Fibroblast of upper back skin (primary cell): Measurements from ENCODE around the gene OXLD1.
A peak's percentile ranks its signal among the peaks of the same experiment; 100 is the strongest.

ENCODE experiments used
- DNase-seq: peaks from one replicate; pipeline ENCODE4 v3.0.0-alpha.2; 2013

Gene OXLD1

GRCh38 chr17:81701288-81702071 lies 35.1 kb upstream of the OXLD1 start:
- no peak for DNase-seq

DNA sequence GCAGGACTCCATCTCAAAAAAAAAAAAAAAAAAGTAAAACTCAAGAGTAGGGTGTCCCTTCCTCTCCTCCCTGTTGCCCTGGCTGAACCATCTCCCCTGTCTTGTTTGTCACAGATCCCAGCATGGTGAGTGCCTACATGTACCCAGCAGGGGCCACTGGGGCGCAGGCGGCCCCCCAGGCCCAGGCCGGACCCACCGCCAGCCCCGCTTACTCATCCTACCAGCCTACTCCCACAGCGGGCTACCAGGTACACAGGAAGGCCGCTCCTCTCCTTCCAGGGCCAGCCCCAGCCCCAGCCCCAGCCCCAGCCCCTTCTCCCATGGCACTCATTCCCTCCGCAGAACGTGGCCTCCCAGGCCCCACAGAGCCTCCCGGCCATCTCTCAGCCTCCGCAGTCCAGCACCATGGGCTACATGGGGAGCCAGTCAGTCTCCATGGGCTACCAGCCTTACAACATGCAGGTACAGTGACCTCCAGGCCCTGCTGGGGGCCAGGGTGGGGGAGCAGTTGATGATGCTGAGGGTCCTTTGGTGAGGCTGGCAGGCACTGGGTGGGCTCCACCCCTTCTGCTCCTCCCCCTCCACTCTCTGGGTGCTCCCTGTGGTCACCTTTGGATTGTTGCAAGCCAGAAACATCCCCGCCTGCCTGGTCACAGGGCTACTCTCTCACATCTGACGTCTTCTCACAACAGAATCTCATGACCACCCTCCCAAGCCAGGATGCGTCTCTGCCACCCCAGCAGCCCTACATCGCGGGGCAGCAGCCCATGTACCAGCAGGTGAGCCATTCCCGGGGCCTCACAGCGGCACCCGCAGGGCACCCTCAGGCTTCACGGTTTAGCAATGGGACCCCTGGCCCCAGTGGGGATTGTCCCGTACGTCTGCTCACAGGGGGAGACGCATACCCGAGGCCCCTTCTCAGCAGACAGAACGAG lies 34.2 kb upstream of the OXLD1 start:
- no peak for DNase-seq

- DNase-seq, result no peak
Measured at GRCh38 chr17:81697261-81698044, 31.0 kb upstream of the OXLD1 start.

DNA sequence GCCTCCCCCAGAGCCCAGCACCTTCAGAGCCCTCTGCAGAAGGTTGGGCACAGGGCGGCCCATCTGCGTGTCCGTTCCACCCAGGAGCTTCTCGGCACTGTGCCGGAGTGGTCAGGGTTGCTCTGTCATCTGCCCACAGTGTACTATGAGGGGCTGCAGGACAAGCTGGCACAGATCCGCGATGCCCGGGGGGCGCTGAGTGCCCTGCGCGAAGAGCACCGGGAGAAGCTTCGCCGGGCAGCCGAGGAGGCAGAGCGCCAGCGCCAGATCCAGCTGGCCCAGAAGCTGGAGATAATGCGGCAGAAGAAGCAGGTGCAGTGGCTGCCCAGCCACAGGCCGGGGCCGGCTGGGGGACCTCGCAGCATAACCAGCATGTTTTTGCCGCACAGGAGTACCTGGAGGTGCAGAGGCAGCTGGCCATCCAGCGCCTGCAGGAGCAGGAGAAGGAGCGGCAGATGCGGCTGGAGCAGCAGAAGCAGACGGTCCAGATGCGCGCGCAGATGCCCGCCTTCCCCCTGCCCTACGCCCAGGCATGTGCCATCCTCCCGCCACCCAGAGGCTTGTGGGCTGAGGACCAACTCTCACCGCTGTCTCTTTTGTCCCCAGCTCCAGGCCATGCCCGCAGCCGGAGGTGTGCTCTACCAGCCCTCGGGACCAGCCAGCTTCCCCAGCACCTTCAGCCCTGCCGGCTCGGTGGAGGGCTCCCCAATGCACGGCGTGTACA lies 30.0 kb upstream of the OXLD1 start:
- DNase-seq, result no peak

- DNase-seq, result no peak
Measured at GRCh38 chr17:81695801-81696200, 29.4 kb upstream of the OXLD1 start.

DNA sequence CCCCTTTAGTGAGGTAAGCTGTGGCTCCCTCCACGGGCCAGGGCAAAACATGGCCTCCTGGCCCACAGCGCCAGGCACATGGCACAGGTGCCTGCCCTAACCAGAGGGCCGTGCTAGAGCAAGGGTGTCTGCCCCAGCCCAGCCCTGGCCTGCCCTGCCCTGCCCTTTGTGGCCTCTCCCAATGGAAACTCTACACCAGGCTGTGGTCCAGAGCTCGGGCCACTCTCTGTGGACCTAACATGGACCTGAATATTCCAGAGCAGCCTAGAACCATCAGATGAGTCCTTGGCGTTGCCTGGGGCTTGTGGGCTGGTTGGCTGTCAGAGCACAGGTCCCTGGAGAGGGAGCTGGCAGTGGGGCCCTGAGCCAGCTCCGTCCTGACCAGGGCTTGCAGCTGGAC lies 28.8 kb upstream of the OXLD1 start:
- no peak for DNase-seq

DNA sequence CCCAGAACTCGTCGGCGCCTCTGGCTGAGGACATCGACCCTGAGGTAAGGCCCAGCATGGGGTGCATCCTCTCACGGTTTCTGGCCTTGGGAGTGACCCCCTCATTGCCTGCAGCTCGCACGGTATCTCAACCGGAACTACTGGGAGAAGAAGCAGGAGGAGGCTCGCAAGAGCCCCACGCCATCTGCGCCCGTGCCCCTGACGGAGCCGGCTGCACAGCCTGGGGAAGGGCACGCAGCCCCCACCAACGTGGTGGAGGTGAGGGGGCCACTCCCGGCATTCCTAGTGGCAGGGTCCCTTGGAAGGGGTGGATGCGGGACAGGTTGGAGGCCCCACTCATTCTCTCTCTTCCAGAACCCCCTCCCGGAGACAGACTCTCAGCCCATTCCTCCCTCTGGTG lies 28.4 kb upstream of the OXLD1 start:
- DNase-seq, result no peak

- no peak for DNase-seq
Measured at GRCh38 chr17:81693509-81694210, 27.3 kb upstream of the OXLD1 start.

GRCh38 chr17:81691608-81692007 lies 25.2 kb upstream of the OXLD1 start:
- no peak for DNase-seq

DNA sequence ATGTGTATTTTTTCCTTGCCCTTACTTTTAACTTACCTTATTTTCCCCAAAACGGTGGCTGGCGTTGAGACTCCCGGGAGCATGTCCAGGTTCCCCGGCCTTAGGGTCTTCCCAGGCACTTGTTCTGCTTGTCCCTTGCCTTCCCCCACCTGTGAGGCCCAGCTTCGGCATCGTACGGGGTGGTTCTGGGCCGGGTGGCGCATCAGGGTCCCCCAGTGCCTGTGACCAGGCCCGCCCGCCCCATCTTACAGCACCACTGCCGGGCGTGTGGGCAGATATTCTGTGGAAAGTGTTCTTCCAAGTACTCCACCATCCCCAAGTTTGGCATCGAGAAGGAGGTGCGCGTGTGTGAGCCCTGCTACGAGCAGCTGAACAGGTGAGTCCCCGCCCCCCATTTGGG lies 24.8 kb upstream of the OXLD1 start:
- DNase-seq, result no peak

DNA sequence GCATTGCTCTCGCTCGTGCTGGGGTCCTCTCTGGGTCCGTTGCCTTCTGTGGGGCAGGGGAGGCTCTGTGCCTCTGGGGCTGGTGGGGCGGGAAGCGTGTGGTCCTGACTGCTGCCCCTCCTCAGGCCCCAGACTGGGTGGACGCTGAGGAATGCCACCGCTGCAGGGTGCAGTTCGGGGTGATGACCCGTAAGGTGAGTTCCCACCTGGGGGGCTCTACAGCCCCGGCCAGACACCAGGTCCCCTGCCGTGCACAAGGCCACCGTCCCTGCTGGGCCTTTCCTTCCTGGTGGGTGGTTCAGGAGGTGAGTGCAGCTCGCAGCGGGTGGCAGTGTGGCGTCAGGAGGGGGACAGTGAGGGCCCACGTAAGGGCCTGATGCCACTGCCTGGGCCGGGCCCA lies 24.1 kb upstream of the OXLD1 start:
- DNase-seq, result no peak

GRCh38 chr17:81690066-81690465 lies 23.7 kb upstream of the OXLD1 start:
- no peak for DNase-seq

GRCh38 chr17:81688616-81689015 lies 22.2 kb upstream of the OXLD1 start:
- DNase-seq, result no peak

DNA sequence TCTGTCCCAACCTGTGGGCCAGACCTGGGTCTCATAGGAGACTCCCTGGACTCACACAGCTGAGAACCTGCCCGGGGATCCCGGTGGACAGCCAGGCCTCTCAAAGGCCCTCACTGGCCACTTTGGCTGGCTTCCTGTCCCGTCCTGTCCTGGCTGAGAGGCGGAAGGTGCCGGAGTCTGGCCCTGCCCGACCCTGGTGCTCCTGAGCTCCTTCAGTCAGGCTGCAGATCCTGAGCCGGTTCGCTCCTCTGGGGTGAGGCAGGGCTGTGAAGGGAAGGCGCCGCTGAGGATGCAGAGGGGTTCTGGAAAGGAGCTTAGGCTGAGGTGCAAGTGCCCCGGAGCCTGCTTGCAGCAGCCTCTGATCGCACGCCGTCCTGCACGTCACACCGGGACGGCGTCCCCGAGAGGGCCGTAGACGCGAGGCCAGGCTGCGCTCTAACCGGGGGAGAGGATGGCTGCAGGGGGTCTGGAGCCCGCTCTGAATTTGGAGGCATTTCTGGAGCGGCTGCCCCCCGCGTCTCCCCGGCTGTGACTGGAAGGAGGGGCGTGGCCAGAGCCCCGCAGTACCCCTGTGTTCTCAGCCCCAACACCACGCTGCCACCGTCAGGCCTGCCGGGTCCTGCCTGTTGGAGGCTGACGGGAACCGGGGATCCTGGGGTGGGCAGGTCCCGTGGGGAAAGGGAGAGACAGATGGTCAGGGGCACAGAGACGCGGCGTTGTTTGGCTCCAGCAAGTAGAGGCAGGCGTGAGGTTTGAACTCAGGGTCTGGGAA lies 21.6 kb upstream of the OXLD1 start:
- no peak for DNase-seq

DNA sequence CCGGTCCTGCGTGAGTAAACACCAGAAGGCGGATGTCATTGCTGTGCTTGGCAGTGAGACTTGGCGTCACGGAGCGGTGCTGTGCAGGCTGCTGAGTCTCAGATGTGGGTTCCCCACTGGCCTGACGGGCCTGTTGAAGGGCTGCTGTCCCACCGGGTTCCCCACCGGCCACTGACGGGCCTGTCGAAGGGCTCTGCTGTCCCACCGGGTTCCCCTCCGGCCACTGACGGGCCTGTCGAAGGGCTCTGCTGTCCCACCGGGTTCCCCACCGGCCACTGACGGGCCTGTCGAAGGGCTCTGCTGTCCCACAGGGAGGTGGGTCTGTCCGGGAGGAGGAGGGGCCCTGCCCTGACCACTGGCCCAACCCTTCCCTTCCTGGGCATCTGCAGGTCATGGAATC lies 20.2 kb upstream of the OXLD1 start:
- DNase-seq, result no peak

- peak; percentile 54 for DNase-seq
Measured at GRCh38 chr17:81685108-81685507, 18.7 kb upstream of the OXLD1 start.

- no peak for DNase-seq
Measured at GRCh38 chr17:81684442-81684911, 18.1 kb upstream of the OXLD1 start.

DNA sequence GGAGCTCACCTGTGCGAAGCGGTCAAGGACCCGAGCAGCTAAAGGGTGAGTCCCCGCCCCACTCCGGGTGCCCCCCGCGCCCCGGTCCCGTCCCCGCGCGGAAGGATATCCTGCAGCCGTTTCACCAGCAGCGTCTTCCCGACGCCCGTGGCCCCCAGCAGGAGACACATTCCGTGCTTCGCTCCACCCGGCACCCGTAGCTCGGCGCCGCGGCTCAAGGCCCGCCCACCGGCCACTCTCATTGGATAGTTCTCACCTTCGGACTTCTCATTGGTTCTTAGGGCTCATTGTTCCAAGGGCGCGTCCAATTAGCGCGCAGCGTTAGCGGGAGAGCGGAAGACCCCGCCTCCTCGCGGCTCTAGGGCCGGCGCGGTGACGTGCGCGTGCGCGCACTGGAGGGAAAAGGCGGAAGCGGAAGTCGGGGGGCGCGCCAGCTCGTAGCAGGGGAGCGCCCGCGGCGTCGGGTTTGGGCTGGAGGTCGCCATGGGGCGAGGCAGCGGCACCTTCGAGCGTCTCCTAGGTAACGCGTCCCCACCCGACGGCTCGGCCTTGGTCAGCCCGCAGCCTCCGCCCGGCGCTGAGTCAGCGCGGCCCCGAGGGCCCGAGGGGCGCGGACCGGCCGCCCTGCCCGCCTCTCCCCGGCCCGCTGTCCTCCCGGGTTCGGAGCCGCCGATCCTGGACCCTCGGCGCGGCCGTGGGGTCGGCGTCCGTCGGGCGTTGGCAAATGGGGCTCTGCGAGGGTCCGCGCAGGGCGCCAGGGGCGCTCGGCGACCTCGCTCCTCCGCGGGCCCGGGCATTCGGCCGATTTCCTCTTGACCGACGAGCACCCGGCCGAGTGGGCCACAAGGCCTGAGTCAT lies 17.4 kb upstream of the OXLD1 start, which contains the start of the genes ARL16 and HGS:
Gene ARL16, minus strand, starts transcription at position 214 of the 858 bp plus-strand sequence. Its CDS starts 44 bp downstream, at position 170.
Gene HGS, plus strand, starts transcription at position 428 of the 858 bp plus-strand sequence. Its CDS starts 56 bp downstream, at position 484.
- DNase-seq, result peak; percentile 99

DNA sequence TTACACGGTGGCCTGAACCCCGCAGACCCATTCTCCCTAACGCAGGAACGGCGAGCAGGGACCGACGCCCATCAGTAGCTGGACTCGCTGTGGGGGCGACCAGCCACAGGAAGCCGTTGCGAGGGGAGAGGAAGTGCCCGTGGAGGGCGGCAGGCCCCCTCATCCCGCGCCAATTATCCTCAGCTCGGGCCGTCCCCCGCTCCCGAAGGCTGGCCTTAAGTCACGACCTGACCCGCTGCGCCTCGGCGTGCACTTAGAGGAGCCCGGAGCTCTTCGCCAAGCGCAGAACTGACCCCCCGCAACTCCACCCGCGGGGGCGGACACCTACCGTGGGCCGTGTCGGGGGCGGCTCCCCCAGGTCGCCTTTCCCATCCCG lies 16.8 kb upstream of the OXLD1 start:
- no peak for DNase-seq
